GM12878 (cell line): ENCODE data around the gene EHBP1. TPM values are rescaled to one million over a fixed set of nuclear protein-coding genes. Genes with fewer than 3 reads are reported as not detected.

Source experiments
- ATAC-seq: fragments of 200-7000 bp; cut with Tn5 transposase; 3 replicates; pipeline ENCODE4 v1.9.1; 2020; ENCODE audit warnings: mild to moderate bottlenecking, moderate library complexity
- BruUV-seq: library from RNA; stranded (reverse); fragments of 400-500 nt; replicated peaks from 2 replicates; lab custom pipeline; 2021; lab: Mats Ljungman, UMichigan
- CTCF ChIA-PET: fragments of 300-600 bp; sonication (Branson Sonifier 250); formaldehyde crosslinking; extraction: SDS; loops from one replicate; lab custom pipeline; 2021; ENCODE audit warnings: inconsistent platforms; lab: Yijun Ruan, JAX
- POLR2A ChIA-PET: fragments of 350-600 bp; formaldehyde crosslinking; extraction: SDS; loops from one replicate; lab custom pipeline; 2021; ENCODE audit warnings: inconsistent platforms; lab: Charles Lee
- RAD21 ChIA-PET: fragments of 300-600 bp; sonication (Branson Sonifier 250); formaldehyde crosslinking; loops from one replicate; lab custom pipeline; 2023; ENCODE audit warnings: antibody characterized with exemption; ENCODE audit not compliant: unreplicated experiment; lab: Charles Lee
- SMC1A ChIA-PET: fragments of 300-600 bp; sonication (Branson Sonifier 250); formaldehyde crosslinking; loops from one replicate; lab custom pipeline; 2023; ENCODE audit not compliant: unreplicated experiment, uncharacterized antibody; lab: Charles Lee
- DNase-seq: peaks from one replicate; pipeline ENCODE4 v3.0.0-alpha.2; 2011; ENCODE audit warnings: low read depth, low spot score
- FAIRE-seq: peaks from 3 replicates; lab custom pipeline; 2011; peaks lifted over from hg19 to GRCh38; lab: Jason Lieb, UNC
- H2AFZ ChIP-seq: 2 replicates; pipeline ENCODE4 v1.6.0; 2011; ENCODE audit warnings: low read depth, low read length, control low read depth; ENCODE audit not compliant: control insufficient read depth
- H3K27ac ChIP-seq: 2 replicates; pipeline ENCODE4 v1.5.1; 2011; ENCODE audit warnings: control low read depth; ENCODE audit not compliant: control insufficient read depth, insufficient read depth
- H3K27me3 ChIP-seq, 2 experiments: replicated peaks in 1 of 2; 2 replicates each; pipeline versions ENCODE4 v1.6.0 to v1.6.1; 2011; ENCODE audit warnings: low read length in 1 of 2; ENCODE audit not compliant: control insufficient read depth in 2 of 2, insufficient read depth in 2 of 2
- H3K36me3 ChIP-seq, 2 experiments: 2 replicates each; pipeline ENCODE4 v1.5.1; 2011; ENCODE audit warnings: low read length in 1 of 2; ENCODE audit not compliant: control insufficient read depth in 2 of 2, insufficient read depth in 2 of 2
- H3K4me1 ChIP-seq: 2 replicates; pipeline ENCODE4 v1.6.1; 2011; ENCODE audit warnings: mild to moderate bottlenecking, low read length, moderate library complexity, mixed read lengths; ENCODE audit not compliant: control insufficient read depth, insufficient read depth
- H3K4me2 ChIP-seq: 2 replicates; pipeline ENCODE4 v1.6.0; 2011; ENCODE audit warnings: control low read depth; ENCODE audit not compliant: control insufficient read depth, insufficient read depth
- H3K4me3 ChIP-seq: fragments of 200-600 bp; sonication (generic); 2 replicates; pipeline ENCODE4 v1.5.1; 2016
- H3K79me2 ChIP-seq: 2 replicates; pipeline ENCODE4 v1.6.0; 2011; ENCODE audit warnings: low read length; ENCODE audit not compliant: control insufficient read depth, insufficient read depth
- H3K9ac ChIP-seq: 2 replicates; pipeline ENCODE4 v1.8.0; 2011; ENCODE audit warnings: low read length, control low read depth, mixed read lengths; ENCODE audit not compliant: control insufficient read depth, insufficient read depth
- H3K9me3 ChIP-seq: replicated peaks from 3 replicates; pipeline ENCODE4 v1.5.1; 2011; ENCODE audit warnings: mild to moderate bottlenecking, low read length; ENCODE audit not compliant: control insufficient read depth, insufficient read depth
- H4K20me1 ChIP-seq: 2 replicates; pipeline ENCODE4 v1.6.0; 2011; ENCODE audit not compliant: control insufficient read depth, insufficient read depth
- ATF3 ChIP-seq: IDR thresholded peaks from 2 replicates; pipeline ENCODE4 v1.6.1; 2011; ENCODE audit warnings: low read depth, mild to moderate bottlenecking, low read length, moderate library complexity, borderline replicate concordance; ENCODE audit errors: extremely low read depth
- CBFB ChIP-seq: IDR thresholded peaks from 2 replicates; pipeline ENCODE4 v1.6.1; 2016; ENCODE audit warnings: antibody characterized with exemption, low read depth
- CHD2 ChIP-seq: IDR thresholded peaks from 2 replicates; pipeline ENCODE4 v1.6.1; 2011; ENCODE audit warnings: low read depth, low read length, improper control_type of control experiment, borderline replicate concordance
- EGR1 ChIP-seq, 2 experiments: IDR thresholded peaks; 1 replicate in 1 of 2; 2 replicates in 1 of 2; pipeline ENCODE4 v1.6.1; 2011 to 2012; ENCODE audit warnings: low read depth in 2 of 2, low read length in 2 of 2, borderline replicate concordance in 1 of 2, mild to moderate bottlenecking in 1 of 2, moderate library complexity in 1 of 2
- ESRRA ChIP-seq: IDR thresholded peaks from 2 replicates; pipeline ENCODE4 v1.6.1; 2012; ENCODE audit warnings: mild to moderate bottlenecking, low read length, improper control_type of control experiment
- FOXM1 ChIP-seq: IDR thresholded peaks from 2 replicates; pipeline ENCODE4 v1.6.1; 2012; ENCODE audit warnings: low read depth, mild to moderate bottlenecking, inconsistent platforms, low read length, moderate library complexity
- HCFC1 ChIP-seq: fragments of 150-350 bp; IDR thresholded peaks from 2 replicates; pipeline ENCODE4 v1.6.1; 2014; ENCODE audit warnings: low read length
- MEF2A ChIP-seq: IDR thresholded peaks from 2 replicates; pipeline ENCODE4 v1.6.1; 2011; ENCODE audit warnings: low read depth, mild to moderate bottlenecking, low read length, moderate library complexity; ENCODE audit not compliant: insufficient read depth
- PAX8 ChIP-seq: fragments of 450-650 bp; IDR thresholded peaks from 2 replicates; pipeline ENCODE4 v1.6.1; 2017; ENCODE audit warnings: mild to moderate bottlenecking, moderate library complexity
- POLR2A ChIP-seq: IDR thresholded peaks from 2 replicates; pipeline ENCODE4 v1.6.1; 2011; ENCODE audit warnings: low read depth, mild to moderate bottlenecking, low read length
- TARDBP ChIP-seq: IDR thresholded peaks from 2 replicates; pipeline ENCODE4 v1.6.1; 2016; ENCODE audit warnings: borderline replicate concordance
- TCF7 ChIP-seq: IDR thresholded peaks from 2 replicates; pipeline ENCODE4 v1.6.1; 2014; ENCODE audit warnings: antibody characterized with exemption, borderline replicate concordance
- ZNF274 ChIP-seq: IDR thresholded peaks from one replicate; pipeline ENCODE4 v1.8.0; 2011; ENCODE audit not compliant: insufficient read length, insufficient read depth
- ZNF687 ChIP-seq: fragments of 450-650 bp; IDR thresholded peaks from 2 replicates; pipeline ENCODE4 v1.6.1; 2017; ENCODE audit warnings: mild to moderate bottlenecking, moderate library complexity
- WGBS: methylation state at CpG from one replicate; pipeline ENCODE4 v1.1.6; 2016; ENCODE audit warnings: low lambda C conversion rate; ENCODE audit not compliant: insufficient replicate concordance, insufficient coverage; ENCODE audit errors: missing lambda C conversion rate; 5-methylcytosine and 5-hydroxymethylcytosine counted together
- in situ Hi-C: fragments of 300-500 bp; cut with MboI; formaldehyde crosslinking; loops from 9 replicates; pipeline ENCODE4 v1.14.3; 2018; ENCODE audit warnings: mixed read lengths
- intact Hi-C: fragments of 100-400 bp; cut with micrococcal nuclease; formaldehyde crosslinking; loops from one replicate; pipeline ENCODE4 v1.14.2; 2022; ENCODE audit not compliant: unreplicated experiment
- polyA plus RNA-seq, 11 experiments: library from polyadenylated mRNA; depleted of rRNA in 4 of 11; unstranded in 6 of 11; stranded (reverse) in 5 of 11; fragments of >200 nt; fragmentation: Nextera tagmentation in 4 of 11; fragmentation: Illumina TruSeq in 1 of 11; extraction: Ambion mirVana in 4 of 11; extraction: Trizol in 1 of 11; gene quantifications; 1 replicate in 1 of 11; 2 replicates in 10 of 11; pipeline versions ENCODE4 v1.2.1 to v1.2.3, GENCODE V29; 2011 to 2016; ENCODE audit warnings: inconsistent platforms in 2 of 11, missing spikeins in 2 of 11, low read depth in 1 of 11
- total RNA-seq, 4 experiments: library from RNA; depleted of rRNA in 3 of 4; stranded (reverse); fragments of >200 nt in 3 of 4; fragmentation: Illumina TruSeq in 1 of 4; extraction: Trizol in 1 of 4; gene quantifications; 2 replicates each; pipeline versions ENCODE4 v1.2.1 to v1.2.3, GENCODE V29; 2013 to 2021
- TF ChIP-seq, protein P1 (sequence below): IDR thresholded peaks from 2 replicates; pipeline ENCODE4 v1.6.1; 2012; ENCODE audit warnings: low read depth, low read length, improper control_type of control experiment

The EHBP1 gene
- total and polyA plus RNA-seq, 10 of the 15 experiments (the other 5 are each of a cell fraction or from before 2014, with no cell fraction given), result 5.7 to 26.1 (median 13.6) TPM

- Histone ChIP-seq H2AFZ (no peak overlapping the region), H3K4me1 (no peaks in the 10 kb centered on the region), H3K27me3 (no peaks in the 10 kb centered on the region), H3K36me3 (no peaks in the 10 kb centered on the region; a peak in 2 of 4 replicates), H3K27ac (no peak overlapping the region), H3K4me2 (no peak overlapping the region), H3K4me3 (no peak overlapping the region), H4K20me1 (no peaks in the 10 kb centered on the region), H3K9me3 (peaks cover 18% of the 10 kb centered on the region), H3K79me2 (peaks cover 2% of the 10 kb centered on the region), H3K9ac (no peak overlapping the region)
- no peak for FAIRE-seq
- ChIA-PET RAD21 (interaction anchor here (1.1 kb wide), 1 partner anchor 13 kb away, joined by 3 read pairs; the partner anchor contains the start of gene EHBP1), SMC1A (interaction anchor here (0.6 to 3.1 kb wide), 5 partner anchors 10 to 261 kb away, joined by 3 to 18 read pairs (median 4); no protein-coding TSS in a partner anchor), CTCF (interaction anchor here (0.7 to 1.9 kb wide), 4 partner anchors 10 to 57 kb away, joined by 3 to 4 read pairs (median 4); no protein-coding TSS in a partner anchor), POLR2A (no interaction called here)
- 100% methylated on average over 2 of the region's 2 CpGs for whole genome bisulfite sequencing
- BruUV-seq, result no TSS peak
- in situ Hi-C loops, result no loop called here
- ATAC-seq, result no peak
- no peak for DNase-seq
- no peak for TF ChIP-seq HCFC1
- TF ChIP-seq ZNF274, result no peak
- TF ChIP-seq CHD2, result no peak
- TF ChIP-seq ZNF687, result no peak
- TF ChIP-seq FOXM1, result no peak
- no peak for TF ChIP-seq MEF2A
- no peak for TF ChIP-seq CBFB
- no peak for TF ChIP-seq TCF7
- TF ChIP-seq PAX8, result no peak
- TF ChIP-seq POLR2A, result no peak
- TF ChIP-seq EGR1 (IDR thresholded peaks at IDR 0.05; ENCODE audit: borderline replicate concordance in 1 of 2, low read depth in 2 of 2, low read length in 2 of 2), result no peak
- no peak for TF ChIP-seq TARDBP
- no peak for TF ChIP-seq ATF3
- no peak for TF ChIP-seq ESRRA
- TF ChIP-seq, protein P1, sequence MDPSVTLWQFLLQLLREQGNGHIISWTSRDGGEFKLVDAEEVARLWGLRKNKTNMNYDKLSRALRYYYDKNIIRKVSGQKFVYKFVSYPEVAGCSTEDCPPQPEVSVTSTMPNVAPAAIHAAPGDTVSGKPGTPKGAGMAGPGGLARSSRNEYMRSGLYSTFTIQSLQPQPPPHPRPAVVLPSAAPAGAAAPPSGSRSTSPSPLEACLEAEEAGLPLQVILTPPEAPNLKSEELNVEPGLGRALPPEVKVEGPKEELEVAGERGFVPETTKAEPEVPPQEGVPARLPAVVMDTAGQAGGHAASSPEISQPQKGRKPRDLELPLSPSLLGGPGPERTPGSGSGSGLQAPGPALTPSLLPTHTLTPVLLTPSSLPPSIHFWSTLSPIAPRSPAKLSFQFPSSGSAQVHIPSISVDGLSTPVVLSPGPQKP, result no peak
- intact Hi-C loops, result no loop called here
Measured at GRCh38 chr2:62718225-62718822, 12.8 kb downstream of the EHBP1 start.
